Endometrial microvascular endothelial cells (primary cell): ENCODE results near the gene CACNA1F. TPM values are rescaled to one million over a fixed set of nuclear protein-coding genes. Genes with fewer than 3 reads are reported as not detected.

Experiments used
- in situ Hi-C: cut with HindIII; loops from 2 replicates; pipeline ENCODE4 v1.10.0; 2017; ENCODE audit warnings: low sequenced_read_pairs, low pct_unique_long_range_greater_than_20kb; ENCODE audit errors: inconsistent ontology term
- total RNA-seq: library from RNA; depleted of rRNA; stranded (reverse); fragments of >200 nt; gene quantifications from one replicate; pipeline ENCODE4 v1.2.3, GENCODE V29; 2015; ENCODE audit errors: inconsistent ontology term

CACNA1F gene
- total RNA-seq, result not detected

DNA sequence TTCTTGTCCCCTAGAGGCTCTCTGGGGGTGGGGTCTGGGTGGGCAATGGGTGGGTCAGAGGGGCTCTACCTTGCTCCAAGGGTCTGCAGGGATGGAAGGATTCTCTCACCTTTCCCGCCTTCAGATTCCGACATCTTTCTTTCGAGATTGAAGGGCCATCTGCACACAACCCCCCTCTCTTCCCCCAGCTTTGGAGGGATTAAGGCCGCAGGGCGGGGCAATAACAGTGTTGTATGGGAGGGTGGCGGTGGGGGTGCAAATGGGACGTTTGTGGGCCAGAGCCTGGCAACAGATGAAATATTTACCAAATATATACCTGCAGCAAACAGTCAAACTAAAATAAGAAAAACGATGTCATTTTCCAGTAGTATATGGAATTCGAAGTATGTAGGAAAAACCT lies at the start of gene CACNA1F:
Gene CACNA1F (minus strand): TSS at position 165 of the 400 bp plus-strand sequence. CDS start 31 bp downstream, at position 134.
- in situ Hi-C loops, result no loop called here

DNA sequence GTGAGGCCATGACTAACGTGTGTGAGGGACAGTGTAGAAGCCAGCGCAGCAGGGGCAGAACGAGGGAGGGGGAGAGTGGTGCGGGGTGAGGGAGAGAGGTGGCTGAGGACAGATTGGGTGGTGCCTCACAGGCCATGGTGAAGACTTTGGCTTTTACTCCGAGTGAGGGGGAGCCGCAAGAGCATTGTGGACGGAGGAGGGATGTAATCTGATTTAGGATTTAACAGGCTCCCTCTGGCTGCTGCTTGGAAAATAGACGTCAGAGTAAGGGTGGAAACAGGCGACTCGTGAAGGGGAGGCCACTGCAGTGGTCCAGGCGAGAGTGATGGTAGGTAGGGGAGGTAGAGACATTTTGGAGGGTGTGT lies 49.5 kb upstream of the CACNA1F start:
- in situ Hi-C loops, result no loop called here

DNA sequence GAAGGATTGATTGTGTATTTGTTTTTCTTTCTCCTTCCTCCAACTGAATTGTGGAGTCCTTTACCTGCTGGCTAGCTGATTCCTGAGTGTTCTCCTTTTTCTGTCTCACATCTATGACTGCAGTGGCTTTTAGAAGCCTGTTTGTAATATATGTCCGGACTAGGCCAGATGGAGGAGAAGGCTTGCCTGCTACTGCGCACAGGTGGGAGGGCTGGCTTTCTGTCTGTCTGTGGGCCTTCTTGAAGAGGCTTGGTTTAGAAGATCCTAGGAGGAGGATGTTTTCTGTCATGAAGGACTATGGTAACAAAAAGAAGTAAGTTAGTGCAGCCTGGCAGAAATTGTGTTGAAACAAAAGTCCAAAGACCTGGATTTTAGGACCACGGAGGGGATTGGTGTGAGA lies 44.9 kb upstream of the CACNA1F start:
- in situ Hi-C loops, result no loop called here

DNA sequence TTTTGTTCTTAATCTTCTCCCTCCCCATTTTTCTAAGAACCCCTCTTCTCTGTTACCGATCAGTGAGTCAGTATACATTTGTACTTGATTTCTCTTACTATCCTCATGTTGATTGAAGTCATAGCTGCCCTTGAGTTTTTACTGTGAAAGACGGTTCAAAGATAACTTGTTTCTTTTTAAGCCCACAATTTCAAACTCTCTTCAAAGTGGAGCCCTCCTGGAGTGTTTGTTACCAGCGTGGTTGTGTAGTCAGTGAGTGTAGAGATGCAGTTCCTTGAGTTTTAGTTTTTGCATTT lies 44.3 kb upstream of the CACNA1F start:
- in situ Hi-C loops, result no loop called here

DNA sequence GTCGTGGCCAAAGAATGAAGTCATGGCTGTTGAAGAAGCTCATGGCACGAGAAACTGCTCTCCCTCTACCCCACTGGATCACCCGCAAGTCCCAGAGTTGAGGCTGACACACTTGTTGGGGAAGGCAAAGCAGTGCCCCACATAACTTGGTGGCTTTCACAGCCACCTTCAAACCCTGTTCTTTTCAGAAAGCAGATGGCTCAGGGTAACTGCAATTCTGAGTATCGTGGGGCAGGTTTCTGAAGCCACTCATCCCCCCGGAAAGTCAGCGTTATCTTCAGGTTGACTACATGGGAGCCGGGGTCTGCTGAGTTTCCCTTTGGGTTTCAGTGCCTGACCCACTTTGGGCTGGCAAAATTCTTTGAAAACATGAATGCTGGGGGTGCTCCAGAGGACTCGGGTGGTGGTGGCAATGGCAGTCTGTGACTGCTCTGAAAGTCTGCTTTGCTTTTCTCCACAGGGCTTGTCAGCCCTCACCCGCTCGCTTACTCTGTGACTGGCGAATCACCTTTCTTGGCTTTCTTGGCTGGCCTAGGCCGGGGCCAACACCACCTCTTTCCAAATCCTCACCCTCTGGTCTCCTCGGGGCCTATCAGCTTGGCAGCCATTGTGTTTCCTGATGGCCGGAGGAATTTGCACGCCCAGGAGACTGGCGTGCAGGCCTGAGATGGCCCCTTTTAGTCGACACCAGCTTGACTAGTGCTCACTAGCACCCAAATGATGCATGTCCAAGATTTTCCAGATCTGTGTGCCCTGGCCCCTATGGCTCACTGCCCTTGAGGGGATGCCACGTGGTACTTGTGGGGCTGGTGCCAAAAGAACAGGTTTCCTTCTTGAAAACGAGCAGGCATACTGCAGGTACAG lies 43.8 kb upstream of the CACNA1F start:
- in situ Hi-C loops, result no loop called here

DNA sequence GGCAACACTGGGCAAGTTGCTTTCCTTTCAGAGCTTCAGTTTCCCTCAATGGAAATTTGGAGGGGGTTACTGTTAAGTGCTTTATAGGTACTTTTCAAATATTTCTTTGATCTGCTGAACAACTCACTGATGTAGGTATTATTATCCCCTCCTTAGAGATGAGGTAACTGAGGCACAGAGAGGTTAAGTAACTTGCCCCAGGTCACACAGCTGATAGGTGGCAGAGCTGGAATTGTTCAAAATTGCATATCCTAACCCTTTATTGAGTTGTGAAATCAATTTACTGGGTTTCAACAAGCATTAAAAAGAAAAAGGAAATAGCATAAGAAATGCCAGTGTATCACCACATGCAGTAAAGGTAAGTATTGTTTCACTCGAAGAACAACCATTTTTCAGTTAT lies 43.1 kb upstream of the CACNA1F start:
- in situ Hi-C loops, result no loop called here

DNA sequence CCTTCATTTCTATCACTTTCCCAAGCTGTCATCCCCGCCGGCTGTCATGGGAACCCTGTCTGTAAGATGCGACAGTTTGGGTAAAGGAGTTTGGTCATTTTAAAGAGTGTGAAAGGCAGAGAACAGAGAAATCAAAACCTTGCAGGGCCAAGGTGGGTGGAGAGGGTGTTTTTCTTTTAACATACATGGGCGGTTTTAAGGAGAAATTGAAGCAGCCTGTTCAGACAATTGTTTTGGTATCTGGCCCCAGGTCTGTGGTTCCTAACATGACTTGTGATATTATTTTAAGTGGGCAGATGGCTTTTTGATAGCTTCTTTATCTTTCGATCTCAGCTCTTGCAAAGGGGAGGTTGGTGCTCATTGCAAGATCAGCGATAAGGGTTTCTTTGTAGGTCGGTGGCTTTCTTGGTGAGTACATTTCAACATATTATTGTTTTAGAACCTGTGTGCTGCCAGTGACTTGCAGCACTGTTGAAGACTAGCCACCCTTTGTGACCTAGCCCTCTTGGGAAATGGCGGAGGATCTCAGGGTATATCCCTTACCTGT lies 40.1 kb upstream of the CACNA1F start:
- in situ Hi-C loops, result no loop called here

DNA sequence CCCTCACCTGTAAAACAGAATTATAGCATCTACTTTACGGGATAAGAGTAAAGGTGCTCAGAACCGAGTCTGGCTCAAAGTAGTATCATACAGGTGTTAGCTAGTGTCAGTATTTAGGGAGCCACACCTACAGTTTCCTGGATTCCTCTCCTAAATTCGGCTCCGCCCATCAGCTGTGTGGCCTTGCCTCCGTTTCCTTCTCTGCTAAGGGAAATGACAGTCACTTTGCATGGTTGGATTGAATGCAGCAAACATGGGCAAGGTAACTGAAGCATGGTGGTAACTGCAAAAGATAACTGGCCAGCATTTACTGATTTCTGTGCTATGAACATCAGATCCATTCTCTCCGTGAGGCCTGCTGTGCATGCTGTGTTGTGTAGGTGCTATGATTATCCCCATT lies 39.3 kb upstream of the CACNA1F start:
- in situ Hi-C loops, result no loop called here

DNA sequence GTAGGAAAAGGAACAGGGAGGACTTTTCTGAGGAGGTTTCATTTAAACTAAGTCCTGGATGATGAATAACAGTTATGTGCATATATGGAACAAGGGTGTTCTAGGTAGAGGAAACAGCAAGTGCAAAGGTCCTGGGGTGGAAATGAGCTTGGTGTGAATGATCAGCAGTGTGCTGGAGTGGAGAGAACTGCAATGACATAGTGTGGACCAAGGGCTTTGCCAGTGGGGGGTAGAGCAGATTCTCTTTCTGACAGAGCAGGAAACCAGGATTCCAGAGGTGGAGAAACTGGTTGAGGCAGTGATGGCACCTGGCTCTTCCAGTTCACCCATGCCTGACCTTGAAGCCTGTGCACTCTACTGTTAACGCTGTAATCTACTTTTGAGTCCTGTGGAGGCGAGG lies 38.2 kb upstream of the CACNA1F start:
- in situ Hi-C loops, result no loop called here

DNA sequence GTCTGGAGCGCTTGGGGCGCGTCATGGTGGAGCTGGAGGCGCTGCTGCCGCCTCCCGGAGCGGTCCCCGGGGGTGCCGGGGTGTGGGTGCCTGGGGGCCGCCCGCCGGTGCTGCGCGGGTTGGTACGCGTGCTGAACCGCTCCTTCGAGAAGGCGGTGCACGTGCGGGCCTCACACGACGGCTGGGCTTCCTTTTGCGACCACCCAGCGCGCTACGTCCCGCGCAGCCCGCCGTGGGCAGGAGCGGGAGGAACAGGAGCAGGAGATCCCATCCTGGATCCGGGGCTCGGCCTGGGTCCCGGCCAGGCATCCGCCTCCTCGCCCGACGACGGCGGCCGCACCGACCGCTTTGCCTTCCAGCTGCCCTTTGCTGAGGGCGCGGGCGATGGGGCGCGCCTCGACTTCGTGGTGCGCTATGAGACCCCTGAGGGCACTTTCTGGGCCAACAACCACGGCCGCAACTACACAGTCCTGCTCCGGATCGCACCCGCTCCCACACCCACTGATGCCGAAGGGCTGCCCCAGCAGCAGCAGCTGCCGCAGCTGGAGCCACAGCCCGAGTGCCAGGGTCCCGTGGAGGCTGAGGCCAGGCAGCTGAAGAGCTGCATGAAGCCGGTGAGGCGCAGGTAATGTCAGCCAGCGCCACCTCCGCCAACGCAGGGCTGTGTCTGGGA lies 37.2 kb upstream of the CACNA1F start:
- in situ Hi-C loops, result no loop called here

DNA sequence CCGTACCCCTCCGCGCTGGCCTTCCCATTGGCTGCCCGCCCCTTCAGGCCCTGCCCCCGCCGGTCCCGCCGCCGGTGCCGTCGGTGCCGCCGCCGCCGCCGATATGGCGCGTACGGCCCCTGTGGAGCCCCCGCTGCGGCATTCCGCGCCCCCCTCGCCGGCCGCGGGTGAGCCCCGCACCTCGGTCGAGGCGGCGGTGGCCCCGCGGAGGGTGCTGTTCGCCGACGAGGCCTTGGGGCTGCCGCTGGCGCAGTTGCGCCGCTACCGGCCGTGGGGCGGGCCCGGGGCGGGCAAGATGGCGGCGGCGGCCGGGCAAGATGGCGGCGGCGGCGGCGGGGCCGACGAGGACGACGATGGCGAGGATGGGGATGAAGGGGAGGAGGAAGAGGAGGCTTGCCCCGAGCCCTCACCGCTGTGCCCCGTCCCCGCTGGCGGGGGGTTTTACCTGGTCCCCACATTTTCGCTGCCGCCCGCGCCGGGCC lies 36.7 kb upstream of the CACNA1F start, which contains the start of gene PPP1R3F:
Gene PPP1R3F (plus strand): TSS at position 27 of the 482 bp plus-strand sequence. CDS start 77 bp downstream, at position 104.
- in situ Hi-C loops, result no loop called here

DNA sequence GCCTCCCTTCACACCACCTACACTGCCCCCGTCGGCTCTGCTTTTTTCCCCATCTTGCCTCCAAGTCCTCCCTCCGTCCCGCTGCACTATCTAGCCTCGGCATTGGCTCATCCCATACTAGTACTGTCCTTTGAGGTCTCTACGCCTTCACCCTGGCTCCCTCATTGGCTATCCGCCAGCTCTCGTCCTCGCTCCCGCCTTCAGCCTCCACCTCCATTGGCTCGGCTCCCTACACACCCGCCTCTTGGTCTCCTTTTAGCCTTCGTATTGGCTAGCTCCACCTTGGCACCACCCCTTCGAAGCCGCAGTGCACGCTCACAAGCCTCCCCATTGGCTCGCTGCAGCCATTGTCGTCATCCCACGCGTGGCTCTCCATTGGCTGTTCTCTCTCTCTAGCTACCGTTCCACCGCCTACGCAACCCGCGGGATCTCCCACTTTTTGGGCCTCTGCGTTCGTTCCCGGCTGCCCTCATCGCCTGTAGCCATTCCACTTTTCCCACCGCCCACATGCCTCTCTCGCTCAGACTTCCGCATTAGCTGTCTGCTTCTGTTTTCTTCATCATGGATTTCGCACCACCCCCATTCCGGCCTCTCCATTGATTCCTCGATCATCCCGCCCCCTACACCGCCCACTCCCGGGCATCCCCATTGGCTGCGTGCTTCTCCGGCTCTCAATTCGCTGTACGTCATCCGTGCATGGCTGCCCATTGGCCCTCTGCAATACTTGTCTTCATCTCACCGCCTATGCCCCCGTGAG lies 36.0 kb upstream of the CACNA1F start:
- in situ Hi-C loops, result no loop called here

DNA sequence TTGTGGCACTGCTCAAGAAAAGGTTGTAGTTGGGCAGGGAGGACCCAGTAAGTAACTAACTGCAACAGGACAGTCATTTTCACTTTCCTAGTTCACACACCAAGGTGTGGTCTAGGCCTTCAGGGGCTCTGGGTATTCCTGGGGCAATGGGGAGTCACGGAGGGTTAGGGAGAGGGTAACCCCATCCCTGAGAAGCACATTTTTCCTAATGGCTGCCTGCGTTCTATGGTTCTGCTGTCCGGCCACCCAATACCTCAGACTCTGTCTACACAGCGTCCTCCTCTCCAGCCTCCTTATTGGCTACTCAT lies 35.5 kb upstream of the CACNA1F start:
- in situ Hi-C loops, result no loop called here

DNA sequence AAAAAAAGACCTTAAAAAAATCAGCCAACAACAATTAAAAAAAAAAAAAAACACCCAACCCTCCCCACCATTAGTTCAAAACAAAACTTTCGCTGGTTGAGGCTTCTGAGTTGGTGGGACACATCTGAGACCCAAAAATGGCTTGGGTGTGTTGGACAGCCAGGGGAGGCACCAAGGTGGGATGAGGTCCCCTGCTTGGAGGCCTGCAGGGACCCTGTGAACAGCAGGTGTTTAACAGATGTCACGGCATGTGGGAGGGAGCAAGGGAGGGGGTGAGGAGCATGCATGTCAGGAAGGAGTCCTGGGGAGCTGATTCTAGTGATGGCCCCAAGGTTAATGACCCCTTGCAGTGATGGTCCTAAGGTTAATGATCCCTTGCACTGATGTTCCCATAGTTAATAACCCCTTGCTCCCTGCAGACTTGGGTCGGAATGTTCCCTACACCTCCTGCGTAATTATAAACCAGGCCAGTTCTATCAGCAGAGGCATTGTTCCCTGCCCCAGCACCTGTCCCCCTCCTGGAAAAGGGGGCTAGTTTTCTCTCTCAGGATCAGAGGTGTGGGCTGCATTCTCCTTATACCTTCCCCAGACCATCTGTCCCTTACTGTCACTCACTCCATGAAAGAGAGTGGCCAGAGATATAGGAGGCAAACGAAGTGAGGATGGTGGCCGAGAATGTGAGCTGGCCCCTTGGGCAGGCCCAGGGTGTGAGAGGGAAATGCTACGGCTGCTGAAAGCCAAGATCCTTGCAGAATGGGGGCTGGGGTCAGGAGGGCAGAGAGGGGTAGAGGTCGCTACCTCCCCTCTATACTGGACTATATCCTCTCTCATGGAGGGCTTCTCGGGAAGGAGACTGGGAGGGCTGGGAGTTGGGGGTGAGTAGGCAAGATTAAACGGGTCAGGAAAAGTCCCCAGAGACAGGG lies 33.6 kb upstream of the CACNA1F start:
- in situ Hi-C loops, result no loop called here

DNA sequence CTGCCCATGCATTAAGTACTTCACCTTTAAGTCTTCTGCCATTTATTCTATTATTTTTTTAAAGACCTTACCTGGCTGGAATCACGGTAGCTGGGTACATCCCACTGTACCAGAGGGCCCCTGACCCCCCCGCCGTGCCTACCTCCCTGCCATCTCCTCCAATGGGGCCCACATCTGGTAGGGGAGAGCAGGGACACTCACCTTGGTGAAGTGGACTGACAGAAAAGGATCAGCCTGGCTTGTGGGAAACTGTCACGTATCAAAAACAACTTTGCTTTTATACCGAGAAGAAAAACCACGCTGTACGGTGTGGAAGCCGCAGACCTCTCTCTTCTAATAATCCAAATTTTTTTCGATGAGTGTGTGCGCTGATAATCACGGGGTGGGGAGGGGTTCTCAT lies 31.3 kb upstream of the CACNA1F start, which contains the start of gene FOXP3:
Gene FOXP3 (minus strand): TSS at position 251 of the 400 bp plus-strand sequence. CDS start 6,205 bp downstream, outside the sequence.
- in situ Hi-C loops, result no loop called here

DNA sequence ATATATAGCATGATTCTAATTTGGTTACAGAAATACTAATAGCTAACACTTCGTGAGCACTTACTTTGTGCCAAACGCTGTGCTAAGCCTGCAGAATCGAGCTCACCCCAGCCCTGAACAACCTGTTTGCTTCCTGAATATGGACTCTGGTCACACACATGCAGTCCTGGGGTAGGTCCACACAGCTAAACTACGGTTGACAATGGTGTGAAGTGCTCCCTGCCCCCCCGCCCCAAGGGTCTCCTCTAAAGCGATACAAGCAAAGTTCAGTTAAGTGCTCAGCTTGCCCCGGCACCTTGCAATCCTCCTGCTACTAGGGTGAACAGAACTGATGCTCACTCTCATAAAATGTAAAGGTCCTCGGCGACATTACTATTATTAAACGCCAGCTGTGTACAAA lies 30.5 kb upstream of the CACNA1F start:
- in situ Hi-C loops, result no loop called here

DNA sequence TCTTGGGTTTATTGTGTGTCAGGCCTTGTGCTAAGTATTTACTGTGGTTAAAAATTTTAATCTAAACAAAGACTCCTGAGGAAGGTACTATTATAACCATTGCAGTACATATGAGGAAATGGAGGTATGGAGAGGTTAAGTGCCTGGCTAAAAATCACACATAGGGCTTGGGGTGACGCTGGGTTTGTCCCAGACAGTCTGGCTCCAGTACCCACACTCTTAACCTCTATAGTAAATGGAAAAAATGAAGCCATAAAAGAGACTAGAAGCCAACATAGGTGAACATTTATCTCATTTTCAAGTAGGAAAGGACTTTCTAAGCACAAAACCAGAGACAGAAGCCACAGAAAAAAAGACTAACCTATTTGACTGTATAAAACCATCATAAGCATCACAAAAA lies 29.5 kb upstream of the CACNA1F start:
- in situ Hi-C loops, result no loop called here

DNA sequence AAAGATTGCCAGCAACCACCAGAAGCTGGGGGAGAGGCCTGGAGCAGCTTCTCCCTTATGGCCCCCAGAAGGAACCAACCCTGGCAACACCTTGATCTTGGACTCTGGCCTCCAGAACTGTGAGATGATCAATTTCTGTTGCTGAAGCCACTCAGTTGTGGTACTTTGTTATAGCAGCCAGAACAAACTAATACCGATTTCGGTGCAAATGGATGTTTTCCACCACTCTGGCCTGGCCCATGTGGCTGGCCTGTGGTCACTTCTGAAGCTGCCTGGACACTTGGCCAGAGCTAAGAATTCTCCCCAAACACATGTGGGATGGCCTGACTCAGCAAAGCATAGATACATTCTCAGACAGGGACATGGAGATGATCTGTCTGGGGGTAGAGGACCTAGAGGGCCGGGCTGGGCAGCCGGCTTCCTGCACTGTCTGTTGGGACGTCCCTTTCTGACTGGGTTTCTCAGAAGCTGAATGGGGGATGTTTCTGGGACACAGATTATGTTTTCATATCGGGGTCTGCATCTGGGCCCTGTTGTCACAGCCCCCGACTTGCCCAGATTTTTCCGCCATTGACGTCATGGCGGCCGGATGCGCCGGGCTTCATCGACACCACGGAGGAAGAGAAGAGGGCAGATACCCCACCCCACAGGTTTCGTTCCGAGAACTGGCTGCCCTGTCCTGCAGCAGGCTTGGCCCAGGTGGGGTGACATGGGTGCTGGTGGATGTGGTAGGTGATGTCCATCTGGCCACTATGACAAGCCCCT lies 27.3 kb upstream of the CACNA1F start:
- in situ Hi-C loops, result no loop called here
